Placental pericyte (primary cell): Measurements from ENCODE around the gene KRTAP12-3. TPM values are rescaled to one million over a fixed set of nuclear protein-coding genes. Genes with fewer than 3 reads are reported as not detected.

Experiments
- small RNA-seq: library from RNA; depleted of rRNA; stranded (forward); fragments of <200 nt; gene quantifications from one replicate; pipeline ENCODE3, GENCODE V24; 2012; ENCODE audit warnings: low replicate concordance
- total RNA-seq: library from RNA; depleted of rRNA; stranded (reverse); fragments of >200 nt; gene quantifications from 2 replicates; pipeline ENCODE4 v1.2.3, GENCODE V29; 2012

Gene KRTAP12-3, protein sequence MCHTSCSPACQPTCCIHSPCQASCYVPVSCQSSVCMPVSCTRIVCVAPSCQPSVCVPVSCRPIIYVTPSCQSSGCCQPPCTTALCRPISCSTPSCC
- total RNA-seq, result not detected in 2 replicates

GRCh38 chr21:44657635-44658540 lies at the start of gene KRTAP12-3:
TSS of gene KRTAP12-3 (plus strand) at chr21:44657932. CDS start at chr21:44657980, 48 bp downstream.

DNA sequence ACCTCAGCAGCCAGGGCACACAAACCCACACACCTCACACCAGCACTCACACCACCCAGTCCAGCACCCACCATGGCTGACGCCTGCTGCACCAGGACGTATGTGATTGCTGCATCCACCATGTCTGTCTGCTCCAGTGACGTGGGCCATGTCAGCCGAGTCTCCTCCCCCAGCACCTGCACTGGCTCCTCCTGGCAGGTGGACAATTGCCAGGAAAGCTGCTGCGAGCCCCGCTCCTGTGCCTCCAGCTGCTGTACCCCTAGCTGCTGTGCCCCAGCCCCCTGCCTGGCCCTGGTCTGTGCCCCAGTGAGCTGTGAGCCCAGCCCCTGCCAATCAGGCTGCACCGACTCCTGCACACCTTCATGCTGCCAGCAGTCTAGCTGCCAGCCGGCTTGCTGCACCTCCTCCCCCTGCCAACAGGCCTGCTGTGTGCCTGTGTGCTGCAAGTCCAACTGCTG lies 45.7 kb upstream of the KRTAP12-3 start, which contains the start of gene KRTAP10-8:
Gene KRTAP10-8 (plus strand): TSS at position 51 of the 458 bp plus-strand sequence. CDS start 22 bp downstream, at position 73.

DNA sequence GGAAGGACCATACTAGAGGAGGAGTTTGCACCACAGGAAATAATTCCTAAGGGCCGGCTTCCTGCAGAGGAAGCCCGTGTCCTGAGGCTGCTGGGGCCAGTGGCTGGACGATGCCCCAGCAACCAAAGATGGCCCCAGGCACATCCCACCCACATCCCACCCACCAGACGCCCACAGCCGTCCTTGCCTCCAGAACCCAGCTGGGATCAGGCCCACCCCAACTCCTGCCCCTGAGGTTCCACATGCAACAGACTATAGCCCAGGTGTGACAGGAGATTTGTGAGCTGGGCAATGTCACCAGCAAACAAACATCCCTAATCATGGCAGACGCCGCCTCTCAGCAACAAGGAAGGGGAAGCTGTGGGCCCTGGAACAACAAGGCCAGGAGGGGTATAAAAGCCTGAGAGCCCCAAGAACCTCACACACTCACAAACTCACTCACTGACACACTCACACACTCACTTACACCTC lies 31.0 kb upstream of the KRTAP12-3 start, which contains the start of gene KRTAP10-9:
Gene KRTAP10-9 (plus strand): TSS at position 421 of the 471 bp plus-strand sequence. CDS start 79 bp downstream, outside the sequence.

GRCh38 chr21:44637018-44637850 lies 20.5 kb upstream of the KRTAP12-3 start, which contains the start of gene KRTAP10-10:
TSS of gene KRTAP10-10 (plus strand) at chr21:44637356. CDS start at chr21:44637418, 62 bp downstream.

DNA sequence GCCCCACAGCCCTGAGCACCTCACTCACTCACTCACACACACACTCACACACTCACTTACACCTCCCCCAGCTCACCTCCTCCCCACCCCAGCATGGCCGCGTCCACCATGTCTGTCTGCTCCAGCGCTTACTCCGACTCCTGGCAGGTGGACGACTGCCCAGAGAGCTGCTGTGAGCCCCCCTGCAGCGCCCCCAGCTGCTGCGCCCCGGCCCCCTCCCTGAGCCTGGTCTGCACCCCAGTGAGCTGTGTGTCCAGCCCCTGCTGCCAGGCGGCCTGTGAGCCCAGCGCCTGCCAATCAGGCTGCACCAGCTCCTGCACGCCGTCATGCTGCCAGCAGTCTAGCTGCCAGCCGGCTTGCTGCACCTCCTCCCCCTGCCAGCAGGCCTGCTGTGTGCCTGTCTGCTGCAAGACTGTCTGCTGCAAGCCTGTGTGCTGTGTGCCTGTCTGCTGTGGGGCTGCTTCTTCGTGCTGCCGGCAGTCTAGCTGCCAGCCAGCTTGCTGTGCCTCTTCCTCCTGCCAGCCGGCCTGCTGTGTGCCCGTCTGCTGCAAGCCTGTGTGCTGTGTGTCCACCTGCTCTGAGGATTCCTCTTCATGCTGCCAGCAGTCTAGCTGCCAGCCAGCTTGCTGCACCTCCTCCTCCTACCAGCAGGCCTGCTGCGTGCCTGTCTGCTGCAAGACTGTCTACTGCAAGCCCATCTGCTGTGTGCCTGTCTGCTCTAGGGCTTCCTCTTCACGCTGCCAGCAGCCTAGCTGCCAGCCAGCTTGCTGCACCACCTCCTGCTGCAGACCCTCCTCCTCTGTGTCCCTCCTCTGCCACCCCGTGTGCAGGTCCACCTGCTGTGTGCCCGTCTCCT lies 11.1 kb upstream of the KRTAP12-3 start, which contains the start of gene KRTAP10-11:
Gene KRTAP10-11 (plus strand): TSS at position 49 of the 856 bp plus-strand sequence. CDS start 45 bp downstream, at position 94.

DNA sequence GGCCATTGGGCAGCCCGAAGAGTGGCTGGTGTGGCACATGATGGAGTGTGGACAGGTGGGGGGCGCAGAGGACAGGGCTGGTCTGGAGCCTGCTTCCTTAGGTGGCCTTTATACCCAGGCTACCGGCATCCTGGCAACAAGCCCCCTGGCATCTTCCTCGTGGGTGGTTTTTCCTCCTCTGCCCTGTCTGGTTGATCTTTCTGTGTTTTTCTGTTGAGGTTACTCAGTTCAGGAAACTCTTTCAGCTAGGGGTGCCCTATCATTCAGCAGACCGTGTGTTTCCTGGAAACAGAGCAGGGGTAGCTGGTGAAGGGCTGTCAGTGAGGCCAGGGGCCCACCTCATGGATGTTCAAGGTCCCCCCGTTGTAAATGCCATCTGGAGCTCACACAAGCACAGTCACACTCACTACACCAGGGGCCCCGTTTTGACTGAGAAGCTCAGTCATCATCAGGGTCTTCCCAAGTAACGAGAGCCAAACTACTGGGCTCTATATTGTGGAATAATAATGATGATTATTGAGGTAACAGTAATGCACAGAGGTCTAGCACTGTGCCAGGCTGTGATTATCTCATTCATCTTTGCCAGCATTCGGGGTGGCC lies 3.1 kb upstream of the KRTAP12-3 start, which contains the start of gene KRTAP12-4:
Gene KRTAP12-4 (minus strand): TSS at position 84 of the 600 bp plus-strand sequence. CDS start 45 bp downstream, at position 39.

GRCh38 chr21:44666401-44667320 lies 8.9 kb downstream of the KRTAP12-3 start, which contains the start of gene KRTAP12-2:
TSS of gene KRTAP12-2 (minus strand) at chr21:44666927. CDS start at chr21:44666886, 41 bp downstream.

DNA sequence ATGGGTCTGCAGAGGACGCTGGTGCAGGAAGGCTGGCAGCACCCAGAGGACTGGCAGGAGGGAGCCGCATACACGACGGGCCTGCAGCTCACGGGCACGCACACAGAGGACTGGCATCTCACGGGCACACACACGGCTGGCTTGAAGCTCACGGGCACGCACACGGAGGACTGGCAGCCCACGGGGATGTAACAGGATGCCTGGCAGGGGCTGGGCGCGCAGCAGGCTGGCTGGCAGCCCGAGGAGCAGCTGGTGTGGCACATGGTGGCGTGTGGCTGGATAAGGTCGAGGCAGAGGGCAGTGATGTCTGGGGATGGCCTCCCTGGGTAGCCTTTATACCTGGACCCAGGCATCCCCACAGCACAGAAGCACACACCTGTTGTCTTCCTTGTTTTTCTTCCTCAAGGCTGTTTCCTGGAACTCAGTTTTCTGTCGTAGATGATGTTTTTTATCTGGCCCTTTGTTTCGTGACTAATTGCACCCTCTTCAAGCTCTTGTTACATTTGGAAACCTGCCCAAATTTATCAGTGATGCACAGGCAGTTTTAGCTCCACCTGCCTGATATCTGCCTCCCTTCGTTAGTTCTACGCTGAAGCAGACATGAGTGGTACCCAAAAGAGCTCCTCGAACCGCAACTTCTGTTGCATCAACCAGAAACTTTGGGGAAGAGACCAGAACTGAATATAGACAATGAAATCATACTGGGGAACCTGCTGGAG lies 24.3 kb downstream of the KRTAP12-3 start, which contains the start of gene KRTAP12-1:
Gene KRTAP12-1 (minus strand): TSS at position 303 of the 719 bp plus-strand sequence. CDS start 40 bp downstream, at position 263.

DNA sequence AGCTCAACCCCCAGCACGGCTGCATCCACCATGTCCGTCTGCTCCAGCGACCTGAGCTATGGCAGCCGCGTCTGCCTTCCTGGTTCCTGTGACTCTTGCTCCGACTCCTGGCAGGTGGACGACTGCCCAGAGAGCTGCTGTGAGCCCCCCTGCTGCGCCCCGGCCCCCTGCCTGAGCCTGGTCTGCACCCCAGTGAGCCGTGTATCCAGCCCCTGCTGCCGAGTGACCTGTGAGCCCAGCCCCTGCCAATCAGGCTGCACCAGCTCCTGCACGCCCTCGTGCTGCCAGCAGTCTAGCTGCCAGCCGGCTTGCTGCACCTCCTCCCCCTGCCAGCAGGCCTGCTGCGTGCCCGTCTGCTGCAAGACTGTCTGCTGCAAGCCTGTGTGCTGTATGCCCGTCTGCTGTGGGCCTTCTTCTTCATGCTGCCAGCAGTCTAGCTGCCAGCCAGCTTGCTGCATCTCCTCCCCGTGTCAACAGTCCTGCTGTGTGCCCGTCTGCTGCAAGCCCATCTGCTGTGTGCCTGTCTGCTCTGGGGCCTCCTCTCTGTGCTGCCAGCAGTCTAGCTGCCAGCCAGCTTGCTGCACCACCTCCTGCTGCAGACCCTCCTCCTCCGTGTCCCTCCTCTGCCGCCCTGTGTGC lies 39.6 kb downstream of the KRTAP12-3 start, which contains the start of gene KRTAP10-12:
Gene KRTAP10-12 (plus strand): TSS at position 1 of the 639 bp plus-strand sequence. CDS start 30 bp downstream, at position 31.

Small RNA genes within 50 kb of the gene (small RNA-seq; reads per million reads assigned to genes)
- not detected for gene KRTAP12-6P

Other genes starting within 250 kb of the KRTAP12-3 start
- gene LRRC3, start 202.4 kb upstream of the KRTAP12-3 start, total RNA-seq, result 0.29 and 0.66 TPM in 2 replicates
- gene KRTAP10-1, start 117.7 kb upstream of the KRTAP12-3 start, total RNA-seq, result not detected in 2 replicates
- gene KRTAP10-2, start 106.4 kb upstream of the KRTAP12-3 start, total RNA-seq, result not detected in 2 replicates
- not detected in 2 replicates for gene KRTAP10-3, start 99.1 kb upstream of the KRTAP12-3 start, total RNA-seq
- gene KRTAP10-4, start 84.2 kb upstream of the KRTAP12-3 start, total RNA-seq, result not detected in 2 replicates
- gene KRTAP10-5, start 77.3 kb upstream of the KRTAP12-3 start, total RNA-seq, result not detected in 2 replicates
- gene KRTAP10-6, start 65.4 kb upstream of the KRTAP12-3 start, total RNA-seq, result not detected in 2 replicates
- not detected in 2 replicates for gene KRTAP10-7, start 57.3 kb upstream of the KRTAP12-3 start, total RNA-seq
- not detected in 2 replicates for gene KRTAP10-8, start 45.9 kb upstream of the KRTAP12-3 start, total RNA-seq
- gene KRTAP10-9, start 30.8 kb upstream of the KRTAP12-3 start, total RNA-seq, result not detected in 2 replicates
- gene KRTAP10-10, start 20.6 kb upstream of the KRTAP12-3 start, total RNA-seq, result not detected in 2 replicates
- not detected in 2 replicates for gene KRTAP10-11, start 11.5 kb upstream of the KRTAP12-3 start, total RNA-seq
- gene KRTAP12-4, start 3.3 kb upstream of the KRTAP12-3 start, total RNA-seq, result not detected in 2 replicates
- gene KRTAP12-2, start 9.0 kb downstream of the KRTAP12-3 start, total RNA-seq, result not detected in 2 replicates
- not detected in 2 replicates for gene KRTAP12-1, start 24.2 kb downstream of the KRTAP12-3 start, total RNA-seq
- gene KRTAP10-12, start 39.2 kb downstream of the KRTAP12-3 start, total RNA-seq, result not detected in 2 replicates
- not detected in 2 replicates for gene TSPEAR, start 53.6 kb downstream of the KRTAP12-3 start, total RNA-seq
- 83.2 and 95.3 TPM in 2 replicates for gene UBE2G2, start 143.9 kb downstream of the KRTAP12-3 start, total RNA-seq
- 65.9 and 105 TPM in 2 replicates for gene SUMO3, start 160.1 kb downstream of the KRTAP12-3 start, total RNA-seq
- 321 and 328 TPM in 2 replicates for gene PTTG1IP, start 215.8 kb downstream of the KRTAP12-3 start, total RNA-seq